Activated CD4-positive, alpha-beta T cell treated with anti-CD3 and anti-CD28 coated beads, Interleukin-2, amount 50 U/mL, for 4 hours (primary cell): ENCODE data around the gene PGAM2.

ENCODE experiments used
- DNase-seq, 2 experiments: peaks; one replicate each; pipeline ENCODE4 v3.0.0-alpha.2; 2020

PGAM2 gene

GRCh38 chr7:44063894-44064651 lies 1.3 kb downstream of the PGAM2 start:
- no peak for DNase-seq

GRCh38 chr7:44063547-44063893 lies 1.8 kb downstream of the PGAM2 start:
- no peak for DNase-seq

- no peak for DNase-seq
Measured at GRCh38 chr7:44062903-44063295, 2.5 kb downstream of the PGAM2 start.

GRCh38 chr7:44062180-44062902 lies 3.0 kb downstream of the PGAM2 start:
- no peak for DNase-seq

GRCh38 chr7:44061645-44062179 lies 3.7 kb downstream of the PGAM2 start:
- DNase-seq: no peak

GRCh38 chr7:44060948-44061644 lies 4.3 kb downstream of the PGAM2 start:
- DNase-seq: no peak

- DNase-seq: no peak
Measured at GRCh38 chr7:44060091-44060947, 5.0 kb downstream of the PGAM2 start.

GRCh38 chr7:44059219-44060090 lies 5.9 kb downstream of the PGAM2 start:
- DNase-seq: no peak

- DNase-seq: no peak
Measured at GRCh38 chr7:44058759-44059218, 6.6 kb downstream of the PGAM2 start.

- no peak for DNase-seq
Measured at GRCh38 chr7:44057849-44058758, 7.3 kb downstream of the PGAM2 start.

- no peak for DNase-seq
Measured at GRCh38 chr7:44057181-44057848, 8.1 kb downstream of the PGAM2 start.

GRCh38 chr7:44056681-44057080 lies 8.7 kb downstream of the PGAM2 start:
- DNase-seq: no peak

- DNase-seq: no peak
Measured at GRCh38 chr7:44052771-44053365, 12.5 kb downstream of the PGAM2 start.

- DNase-seq: no peak
Measured at GRCh38 chr7:44051611-44052220, 13.7 kb downstream of the PGAM2 start.

GRCh38 chr7:44050915-44051560 lies 14.3 kb downstream of the PGAM2 start:
- DNase-seq: no peak

- DNase-seq: no peak
Measured at GRCh38 chr7:44050121-44050914, 15.0 kb downstream of the PGAM2 start.

GRCh38 chr7:44048031-44048795 lies 17.2 kb downstream of the PGAM2 start:
- no peak for DNase-seq
